ENCODE measurements around the gene RASGRF1. TPM values are rescaled to one million over a fixed set of nuclear protein-coding genes. Genes with fewer than 3 reads are reported as not detected.
A peak's percentile ranks its signal among the peaks of the same experiment; 100 is the strongest.

RASGRF1 gene
- total RNA-seq, 1 donor: not detected

DNA sequence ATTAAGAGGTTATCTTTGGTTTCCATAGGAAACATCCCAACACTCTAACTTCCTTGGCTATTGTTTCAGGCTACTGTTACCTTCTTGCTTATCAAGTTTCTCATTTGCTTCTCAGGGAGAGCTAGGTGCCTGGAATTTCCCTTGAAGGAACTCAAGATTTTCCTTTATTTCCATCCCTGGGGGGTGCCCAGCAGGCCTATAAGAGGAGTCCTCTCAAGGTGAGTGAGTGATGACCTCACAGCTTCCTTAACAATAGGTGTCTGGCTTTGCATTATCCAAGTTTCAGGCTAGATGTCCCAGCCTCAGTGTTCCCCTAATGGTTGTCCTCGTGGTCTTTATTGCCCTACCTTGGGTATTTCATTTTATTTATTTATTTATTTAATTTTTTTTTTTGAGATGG lies 133.6 kb downstream of the RASGRF1 start:
- TF ChIP-seq, protein P1, sequence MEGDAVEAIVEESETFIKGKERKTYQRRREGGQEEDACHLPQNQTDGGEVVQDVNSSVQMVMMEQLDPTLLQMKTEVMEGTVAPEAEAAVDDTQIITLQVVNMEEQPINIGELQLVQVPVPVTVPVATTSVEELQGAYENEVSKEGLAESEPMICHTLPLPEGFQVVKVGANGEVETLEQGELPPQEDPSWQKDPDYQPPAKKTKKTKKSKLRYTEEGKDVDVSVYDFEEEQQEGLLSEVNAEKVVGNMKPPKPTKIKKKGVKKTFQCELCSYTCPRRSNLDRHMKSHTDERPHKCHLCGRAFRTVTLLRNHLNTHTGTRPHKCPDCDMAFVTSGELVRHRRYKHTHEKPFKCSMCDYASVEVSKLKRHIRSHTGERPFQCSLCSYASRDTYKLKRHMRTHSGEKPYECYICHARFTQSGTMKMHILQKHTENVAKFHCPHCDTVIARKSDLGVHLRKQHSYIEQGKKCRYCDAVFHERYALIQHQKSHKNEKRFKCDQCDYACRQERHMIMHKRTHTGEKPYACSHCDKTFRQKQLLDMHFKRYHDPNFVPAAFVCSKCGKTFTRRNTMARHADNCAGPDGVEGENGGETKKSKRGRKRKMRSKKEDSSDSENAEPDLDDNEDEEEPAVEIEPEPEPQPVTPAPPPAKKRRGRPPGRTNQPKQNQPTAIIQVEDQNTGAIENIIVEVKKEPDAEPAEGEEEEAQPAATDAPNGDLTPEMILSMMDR (IDR thresholded peaks at IDR 0.05; ENCODE audit: insufficient read depth, low read length): no peak
- no peak overlapping the region for H3K4me3 ChIP-seq (ENCODE audit: low read depth, low read length)
- no peak for DNase-seq (ENCODE audit: low read depth)

DNA sequence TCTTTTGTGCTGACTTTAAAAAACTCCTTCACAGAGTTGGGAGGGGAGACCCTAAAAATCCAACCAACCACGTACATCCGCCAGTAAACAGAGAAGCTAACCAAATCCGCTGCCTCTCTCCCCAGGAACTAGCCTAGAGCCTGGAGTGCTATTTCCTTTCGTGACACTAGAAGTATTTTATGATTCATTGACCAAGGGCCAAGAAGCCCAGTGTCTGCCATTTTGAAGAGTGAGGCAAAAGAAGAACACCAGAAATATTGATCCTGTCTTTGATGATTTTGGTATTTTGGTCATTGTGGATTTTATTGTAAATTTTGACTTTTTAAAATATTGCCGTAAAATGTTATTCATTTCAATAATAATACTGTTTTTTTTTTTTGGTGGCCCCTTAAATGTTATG lies 135.2 kb downstream of the RASGRF1 start:
- H3K4me3 ChIP-seq (ENCODE audit: low read depth, low read length): no peak overlapping the region
- TF ChIP-seq, protein P1 (IDR thresholded peaks at IDR 0.05; ENCODE audit: insufficient read depth, low read length): no peak
- no peak for DNase-seq (ENCODE audit: low read depth)

DNA sequence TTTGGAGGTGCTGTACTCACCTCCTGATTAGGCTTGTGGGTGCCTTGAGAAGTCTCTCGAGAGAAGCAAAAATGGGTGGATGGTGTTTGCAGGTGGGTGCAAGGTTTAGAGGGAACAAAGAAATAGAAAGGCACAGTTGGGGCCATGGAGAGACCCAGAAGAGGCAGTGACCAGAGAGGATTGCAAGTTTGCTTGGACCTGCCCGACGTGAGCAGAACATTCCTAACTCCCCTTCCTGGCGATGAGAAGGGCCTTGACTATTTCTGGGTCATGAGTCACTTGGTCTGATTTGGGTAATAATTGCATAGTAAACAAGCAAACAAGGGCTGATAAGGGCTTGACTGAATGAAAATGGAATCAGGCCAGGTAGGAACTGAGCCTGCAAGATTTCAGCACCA lies 138.7 kb downstream of the RASGRF1 start:
- TF ChIP-seq, protein P1 (IDR thresholded peaks at IDR 0.05; ENCODE audit: insufficient read depth, low read length): no peak
- DNase-seq (ENCODE audit: low read depth): peak; percentile 50
- no peak overlapping the region for H3K4me3 ChIP-seq (ENCODE audit: low read depth, low read length)

DNA sequence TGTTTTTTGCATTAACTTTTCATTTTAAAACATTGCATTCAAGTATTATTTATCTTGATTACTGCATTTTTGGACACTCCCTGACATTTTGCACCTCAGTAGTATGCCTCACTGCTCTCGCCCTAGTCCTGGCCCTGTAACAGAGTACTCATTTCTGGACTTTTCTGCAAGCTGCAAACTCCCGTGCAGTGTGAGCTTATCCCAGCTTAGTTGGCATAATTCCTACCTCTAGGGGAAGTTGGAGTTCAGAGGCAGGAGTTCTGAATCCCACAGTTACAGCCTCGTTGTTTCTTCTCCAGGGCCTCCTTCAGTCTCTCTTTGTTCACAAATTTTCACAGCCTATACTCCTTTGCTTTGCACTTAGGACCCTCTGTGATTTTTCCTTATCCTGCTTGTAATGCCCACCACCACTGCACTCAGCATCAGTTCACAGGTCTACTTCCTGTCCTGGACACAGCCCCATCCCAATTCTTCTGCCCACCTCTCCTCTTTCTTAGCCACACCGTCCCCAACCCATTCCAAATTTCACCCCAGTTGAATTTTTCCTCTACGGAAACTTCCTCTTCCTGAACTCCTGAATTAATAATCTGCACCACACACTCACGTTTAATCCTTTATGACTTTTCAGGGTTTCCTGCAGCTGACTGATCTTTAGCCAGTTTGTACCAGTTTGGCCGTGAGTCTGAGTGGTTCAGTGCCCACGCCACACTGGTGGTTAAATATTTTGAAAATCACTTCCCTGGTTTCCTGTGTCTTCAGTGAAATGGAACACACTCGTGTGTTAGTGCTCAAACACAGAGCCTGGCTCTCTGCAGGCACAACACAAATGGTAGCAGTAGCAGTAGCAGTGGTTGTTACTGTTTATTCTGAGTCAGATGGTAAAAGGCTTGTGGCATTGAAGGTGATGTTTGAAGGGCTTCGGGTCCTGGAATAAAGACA lies 139.4 kb downstream of the RASGRF1 start:
- H3K4me3 ChIP-seq (ENCODE audit: low read depth, low read length): no peak overlapping the region
- TF ChIP-seq, protein P1 (IDR thresholded peaks at IDR 0.05; ENCODE audit: insufficient read depth, low read length): peak; percentile 64
- peak; percentile 70 for DNase-seq (ENCODE audit: low read depth)

DNA sequence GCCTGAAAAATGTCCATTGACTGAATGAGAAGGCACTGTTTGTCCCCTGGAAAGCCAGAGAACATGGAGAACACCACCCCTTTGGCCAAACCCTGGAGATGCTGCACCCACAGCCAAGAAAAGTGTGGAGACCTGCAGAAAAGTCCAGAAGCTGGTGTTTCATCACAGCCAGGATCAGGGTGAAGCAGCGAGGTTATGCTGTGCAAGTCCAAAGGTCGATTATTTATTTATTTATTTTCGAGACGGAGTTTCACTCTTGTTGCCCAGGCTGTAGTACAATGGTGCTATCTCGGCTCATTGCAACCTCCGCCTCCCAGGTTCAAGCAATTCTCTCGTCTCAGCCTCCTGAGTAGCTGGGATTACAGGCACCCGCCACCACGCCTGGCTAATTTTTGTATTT lies 140.2 kb downstream of the RASGRF1 start:
- no peak for DNase-seq (ENCODE audit: low read depth)
- TF ChIP-seq, protein P1 (IDR thresholded peaks at IDR 0.05; ENCODE audit: insufficient read depth, low read length): no peak
- no peak overlapping the region for H3K4me3 ChIP-seq (ENCODE audit: low read depth, low read length)

DNA sequence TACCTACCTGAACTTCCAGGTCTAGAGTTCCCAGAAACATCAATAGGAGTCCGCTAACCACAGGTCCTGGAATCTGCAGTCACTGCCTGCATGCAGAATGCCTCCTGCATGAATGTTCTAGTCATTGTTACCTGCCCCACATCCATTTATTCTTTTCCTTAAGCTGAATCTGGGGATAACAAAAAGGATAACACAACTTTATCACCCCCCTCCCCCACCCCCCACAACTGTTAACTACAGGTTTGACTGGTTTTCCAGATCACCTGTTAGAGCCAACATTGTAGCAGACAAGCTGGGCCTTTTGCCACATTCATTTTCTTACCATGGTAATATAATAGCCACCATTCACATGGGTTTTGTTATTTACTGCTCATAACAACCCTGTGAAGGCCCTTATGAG lies 141.1 kb downstream of the RASGRF1 start:
- TF ChIP-seq, protein P1 (IDR thresholded peaks at IDR 0.05; ENCODE audit: insufficient read depth, low read length): no peak
- no peak for DNase-seq (ENCODE audit: low read depth)
- no peak overlapping the region for H3K4me3 ChIP-seq (ENCODE audit: low read depth, low read length)
